NB4 (cell line): ENCODE data around the gene MOB3C.

ENCODE experiments used
- CTCF ChIP-seq: IDR thresholded peaks from one replicate; pipeline ENCODE4 v1.5.1; 2012; ENCODE audit warnings: low read depth, low read length
- MAX ChIP-seq: IDR thresholded peaks from 2 replicates; pipeline ENCODE4 v1.6.1; 2011; ENCODE audit warnings: low read depth, low read length
- MYC ChIP-seq: IDR thresholded peaks from 2 replicates; pipeline ENCODE4 v1.6.1; 2011; ENCODE audit warnings: low read depth, low read length
- POLR2A ChIP-seq: IDR thresholded peaks from 2 replicates; pipeline ENCODE4 v1.6.1; 2011; ENCODE audit warnings: mild to moderate bottlenecking; ENCODE audit not compliant: insufficient read length; ENCODE audit errors: extremely low read depth

GRCh38 chr1:46594063-46594462 is 22.5 kb downstream of the MOB3C start:
- no peak for TF ChIP-seq CTCF
- TF ChIP-seq MAX = no peak
- no peak for TF ChIP-seq POLR2A
- TF ChIP-seq MYC = no peak
